GM12878 (cell line): ENCODE measurements around the gene TMEM18.

Source experiments
- E4F1 ChIP-seq: fragments of 450-650 bp; IDR thresholded peaks from 2 replicates; pipeline ENCODE4 v1.6.1; 2018; ENCODE audit warnings: borderline replicate concordance, mild to moderate bottlenecking; ENCODE audit not compliant: partially characterized antibody
- ESRRA ChIP-seq: IDR thresholded peaks from 2 replicates; pipeline ENCODE4 v1.6.1; 2012; ENCODE audit warnings: mild to moderate bottlenecking, low read length, improper control_type of control experiment
- FOXM1 ChIP-seq: IDR thresholded peaks from 2 replicates; pipeline ENCODE4 v1.6.1; 2012; ENCODE audit warnings: low read depth, mild to moderate bottlenecking, inconsistent platforms, low read length, moderate library complexity
- GATAD2B ChIP-seq: fragments of 450-650 bp; conservative IDR thresholded peaks from 2 replicates; pipeline ENCODE4 v1.6.1; 2017; ENCODE audit warnings: low read depth, mild to moderate bottlenecking, moderate library complexity
- SUPT20H ChIP-seq: IDR thresholded peaks from 2 replicates; pipeline ENCODE4 v1.6.1; 2011; ENCODE audit warnings: low read depth, mild to moderate bottlenecking, low read length, moderate library complexity, borderline replicate concordance; ENCODE audit not compliant: control insufficient read depth
- SUZ12 ChIP-seq: fragments of 200-600 bp; sonication (generic); IDR thresholded peaks from one replicate; pipeline ENCODE4 v1.6.1; 2018; ENCODE audit warnings: antibody characterized with exemption, mild to moderate bottlenecking; ENCODE audit not compliant: unreplicated experiment
- ZZZ3 ChIP-seq: IDR thresholded peaks from 2 replicates; pipeline ENCODE4 v1.6.1; 2011; ENCODE audit warnings: low read depth; ENCODE audit not compliant: control insufficient read depth, insufficient read length
- TF ChIP-seq, protein P1 (sequence below), 3 experiments: IDR thresholded peaks in 2 of 3; conservative IDR thresholded peaks in 1 of 3; 2 replicates each; pipeline ENCODE4 v1.5.1; 2011; ENCODE audit warnings: low read depth in 3 of 3, low read length in 3 of 3, mild to moderate bottlenecking in 3 of 3, control low read depth in 2 of 3, moderate library complexity in 2 of 3, inconsistent platforms in 1 of 3, mixed read lengths in 1 of 3; ENCODE audit not compliant: control insufficient read depth in 2 of 3, insufficient read depth in 1 of 3; ENCODE audit errors: extremely low read depth in 1 of 3
- TF ChIP-seq, protein P2 (sequence below): IDR thresholded peaks from 2 replicates; pipeline ENCODE4 v1.6.1; 2012; ENCODE audit warnings: low read depth, low read length, improper control_type of control experiment

GRCh38 chr2:689237-689636 is 12.0 kb upstream of the TMEM18 start:
- TF ChIP-seq ESRRA (no peak), SUZ12 (no peak), SUPT20H (no peak), ZZZ3 (no peak), E4F1 (no peak), GATAD2B (no peak), FOXM1 (no peak)
- TF ChIP-seq, protein P1, sequence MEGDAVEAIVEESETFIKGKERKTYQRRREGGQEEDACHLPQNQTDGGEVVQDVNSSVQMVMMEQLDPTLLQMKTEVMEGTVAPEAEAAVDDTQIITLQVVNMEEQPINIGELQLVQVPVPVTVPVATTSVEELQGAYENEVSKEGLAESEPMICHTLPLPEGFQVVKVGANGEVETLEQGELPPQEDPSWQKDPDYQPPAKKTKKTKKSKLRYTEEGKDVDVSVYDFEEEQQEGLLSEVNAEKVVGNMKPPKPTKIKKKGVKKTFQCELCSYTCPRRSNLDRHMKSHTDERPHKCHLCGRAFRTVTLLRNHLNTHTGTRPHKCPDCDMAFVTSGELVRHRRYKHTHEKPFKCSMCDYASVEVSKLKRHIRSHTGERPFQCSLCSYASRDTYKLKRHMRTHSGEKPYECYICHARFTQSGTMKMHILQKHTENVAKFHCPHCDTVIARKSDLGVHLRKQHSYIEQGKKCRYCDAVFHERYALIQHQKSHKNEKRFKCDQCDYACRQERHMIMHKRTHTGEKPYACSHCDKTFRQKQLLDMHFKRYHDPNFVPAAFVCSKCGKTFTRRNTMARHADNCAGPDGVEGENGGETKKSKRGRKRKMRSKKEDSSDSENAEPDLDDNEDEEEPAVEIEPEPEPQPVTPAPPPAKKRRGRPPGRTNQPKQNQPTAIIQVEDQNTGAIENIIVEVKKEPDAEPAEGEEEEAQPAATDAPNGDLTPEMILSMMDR (IDR thresholded peaks at IDR 0.05 in 2 of 3, conservative IDR thresholded peaks at IDR 0.05 in 1 of 3; ENCODE audit: control insufficient read depth in 2 of 3, extremely low read depth in 1 of 3, insufficient read depth in 1 of 3, low read depth in 3 of 3, low read length in 3 of 3), result no peak
- TF ChIP-seq, protein P2, sequence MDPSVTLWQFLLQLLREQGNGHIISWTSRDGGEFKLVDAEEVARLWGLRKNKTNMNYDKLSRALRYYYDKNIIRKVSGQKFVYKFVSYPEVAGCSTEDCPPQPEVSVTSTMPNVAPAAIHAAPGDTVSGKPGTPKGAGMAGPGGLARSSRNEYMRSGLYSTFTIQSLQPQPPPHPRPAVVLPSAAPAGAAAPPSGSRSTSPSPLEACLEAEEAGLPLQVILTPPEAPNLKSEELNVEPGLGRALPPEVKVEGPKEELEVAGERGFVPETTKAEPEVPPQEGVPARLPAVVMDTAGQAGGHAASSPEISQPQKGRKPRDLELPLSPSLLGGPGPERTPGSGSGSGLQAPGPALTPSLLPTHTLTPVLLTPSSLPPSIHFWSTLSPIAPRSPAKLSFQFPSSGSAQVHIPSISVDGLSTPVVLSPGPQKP, result no peak
